ENCODE measurements around the gene PSMA3.

Gene PSMA3

DNA sequence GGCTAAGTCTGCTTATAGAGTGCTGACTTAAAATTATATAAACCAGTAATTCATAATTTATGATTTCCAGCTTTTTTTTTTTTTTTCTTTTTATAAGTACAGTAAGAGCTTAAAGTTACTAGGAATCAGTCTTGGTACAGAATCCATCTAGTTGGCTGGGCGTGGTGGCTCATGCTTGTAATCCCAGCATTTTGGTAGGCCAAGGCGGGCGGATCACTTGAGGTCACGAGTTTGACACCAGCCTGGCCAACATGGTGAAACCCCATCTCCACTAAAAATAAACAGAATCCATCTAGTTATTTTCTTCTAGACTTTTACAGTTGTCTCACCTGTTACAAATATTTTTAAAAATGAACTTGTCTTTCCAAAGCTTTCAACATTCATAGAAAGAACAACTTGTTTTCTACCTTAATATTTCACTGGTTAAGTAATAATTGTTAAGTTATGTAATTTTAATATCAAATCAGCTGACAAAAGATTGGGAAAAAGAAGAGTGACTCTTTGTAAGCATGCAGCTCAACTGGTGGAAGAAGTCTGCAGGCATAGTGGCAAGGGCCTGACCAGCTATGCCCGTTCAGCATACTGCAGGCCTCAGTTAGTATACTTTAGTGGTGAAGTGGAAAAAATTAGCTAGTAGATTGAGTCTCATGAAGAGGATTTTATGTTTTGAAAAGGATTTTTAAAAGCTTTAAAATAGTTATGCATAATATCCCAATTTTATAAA is 17.4 kb upstream of the PSMA3 start:
- Histone ChIP-seq H3K27ac (no peak overlapping the region), H3K4me3 (ENCODE audit: low read depth, low read length) (no peak overlapping the region), H3K27me3 (ENCODE audit: control insufficient read depth, insufficient read depth, low read length) (no peaks in the 10 kb centered on the region), H3K9ac (no peak overlapping the region), H3K36me3 (ENCODE audit: control insufficient read depth, insufficient read depth, low read length) (no peaks in the 10 kb centered on the region), H3K9me3 (ENCODE audit: control insufficient read depth, low read length) (no peaks in the 10 kb centered on the region), H3K4me2 (ENCODE audit: low read length) (no peak overlapping the region), H2AFZ (no peak overlapping the region), H3K4me1 (no peaks in the 10 kb centered on the region), H3K79me2 (no peaks in the 10 kb centered on the region)
- TF ChIP-seq, protein P1, sequence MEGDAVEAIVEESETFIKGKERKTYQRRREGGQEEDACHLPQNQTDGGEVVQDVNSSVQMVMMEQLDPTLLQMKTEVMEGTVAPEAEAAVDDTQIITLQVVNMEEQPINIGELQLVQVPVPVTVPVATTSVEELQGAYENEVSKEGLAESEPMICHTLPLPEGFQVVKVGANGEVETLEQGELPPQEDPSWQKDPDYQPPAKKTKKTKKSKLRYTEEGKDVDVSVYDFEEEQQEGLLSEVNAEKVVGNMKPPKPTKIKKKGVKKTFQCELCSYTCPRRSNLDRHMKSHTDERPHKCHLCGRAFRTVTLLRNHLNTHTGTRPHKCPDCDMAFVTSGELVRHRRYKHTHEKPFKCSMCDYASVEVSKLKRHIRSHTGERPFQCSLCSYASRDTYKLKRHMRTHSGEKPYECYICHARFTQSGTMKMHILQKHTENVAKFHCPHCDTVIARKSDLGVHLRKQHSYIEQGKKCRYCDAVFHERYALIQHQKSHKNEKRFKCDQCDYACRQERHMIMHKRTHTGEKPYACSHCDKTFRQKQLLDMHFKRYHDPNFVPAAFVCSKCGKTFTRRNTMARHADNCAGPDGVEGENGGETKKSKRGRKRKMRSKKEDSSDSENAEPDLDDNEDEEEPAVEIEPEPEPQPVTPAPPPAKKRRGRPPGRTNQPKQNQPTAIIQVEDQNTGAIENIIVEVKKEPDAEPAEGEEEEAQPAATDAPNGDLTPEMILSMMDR (IDR thresholded peaks at IDR 0.05): no peak

DNA sequence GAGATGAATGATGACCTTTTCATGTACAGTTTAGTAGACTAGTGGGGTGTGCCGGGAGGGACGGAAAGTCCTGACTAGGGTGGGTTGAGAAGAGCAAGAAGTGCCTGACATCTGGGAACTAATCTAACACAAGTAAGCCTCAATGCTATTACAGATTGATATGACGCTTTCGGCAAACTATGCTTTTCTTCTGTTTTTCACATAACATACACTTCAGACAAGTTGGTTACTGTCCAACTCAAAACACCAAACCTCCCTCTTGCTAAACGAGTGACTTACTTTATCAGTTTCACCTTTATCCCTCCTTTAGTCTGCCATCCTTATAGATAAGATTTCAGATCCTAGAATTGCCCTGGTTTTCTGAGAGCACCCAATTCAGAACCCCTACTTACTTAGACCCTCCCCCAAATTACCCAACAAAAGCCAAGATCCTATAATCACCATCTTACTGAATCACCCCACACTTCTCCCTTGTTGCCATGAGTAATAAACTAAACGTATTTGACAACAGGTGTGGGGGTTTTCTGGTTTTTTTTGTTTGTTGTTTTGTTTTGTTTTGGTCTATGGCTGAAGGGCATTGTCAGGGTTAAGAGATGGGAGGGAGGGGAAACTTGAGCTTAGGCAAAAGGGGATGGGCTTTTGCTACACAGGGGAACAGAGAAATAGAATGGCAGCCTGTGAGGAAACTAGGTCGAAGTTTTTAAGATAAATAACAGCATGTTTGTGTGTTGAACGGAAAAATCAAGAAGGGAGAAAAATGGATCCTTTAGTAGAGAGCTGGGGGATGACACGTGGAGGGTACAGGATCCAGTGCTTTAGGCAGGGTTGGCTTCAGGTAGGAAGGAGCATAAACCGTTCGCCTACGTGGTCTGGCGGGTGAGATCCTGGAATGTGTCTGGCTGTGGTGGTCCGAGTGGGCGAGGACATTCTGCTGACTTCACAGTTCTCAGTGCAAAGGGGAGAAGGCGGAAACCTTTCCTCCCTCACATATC is 6.1 kb upstream of the PSMA3 start:
- Histone ChIP-seq H2AFZ (peak overlapping the region; percentile 81), H3K9me3 (ENCODE audit: control insufficient read depth, low read length) (no peaks in the 10 kb centered on the region), H3K4me2 (ENCODE audit: low read length) (peak overlapping the region; percentile 83), H3K36me3 (ENCODE audit: control insufficient read depth, insufficient read depth, low read length) (no peaks in the 10 kb centered on the region), H3K79me2 (no peaks in the 10 kb centered on the region), H3K4me1 (peaks cover 6% of the 10 kb centered on the region), H3K27me3 (ENCODE audit: control insufficient read depth, insufficient read depth, low read length) (no peaks in the 10 kb centered on the region), H3K9ac (no peak overlapping the region), H3K4me3 (ENCODE audit: low read depth, low read length) (peak overlapping the region; percentile 93), H3K27ac (peak overlapping the region; percentile 72)
- TF ChIP-seq, protein P1 (IDR thresholded peaks at IDR 0.05): no peak

DNA sequence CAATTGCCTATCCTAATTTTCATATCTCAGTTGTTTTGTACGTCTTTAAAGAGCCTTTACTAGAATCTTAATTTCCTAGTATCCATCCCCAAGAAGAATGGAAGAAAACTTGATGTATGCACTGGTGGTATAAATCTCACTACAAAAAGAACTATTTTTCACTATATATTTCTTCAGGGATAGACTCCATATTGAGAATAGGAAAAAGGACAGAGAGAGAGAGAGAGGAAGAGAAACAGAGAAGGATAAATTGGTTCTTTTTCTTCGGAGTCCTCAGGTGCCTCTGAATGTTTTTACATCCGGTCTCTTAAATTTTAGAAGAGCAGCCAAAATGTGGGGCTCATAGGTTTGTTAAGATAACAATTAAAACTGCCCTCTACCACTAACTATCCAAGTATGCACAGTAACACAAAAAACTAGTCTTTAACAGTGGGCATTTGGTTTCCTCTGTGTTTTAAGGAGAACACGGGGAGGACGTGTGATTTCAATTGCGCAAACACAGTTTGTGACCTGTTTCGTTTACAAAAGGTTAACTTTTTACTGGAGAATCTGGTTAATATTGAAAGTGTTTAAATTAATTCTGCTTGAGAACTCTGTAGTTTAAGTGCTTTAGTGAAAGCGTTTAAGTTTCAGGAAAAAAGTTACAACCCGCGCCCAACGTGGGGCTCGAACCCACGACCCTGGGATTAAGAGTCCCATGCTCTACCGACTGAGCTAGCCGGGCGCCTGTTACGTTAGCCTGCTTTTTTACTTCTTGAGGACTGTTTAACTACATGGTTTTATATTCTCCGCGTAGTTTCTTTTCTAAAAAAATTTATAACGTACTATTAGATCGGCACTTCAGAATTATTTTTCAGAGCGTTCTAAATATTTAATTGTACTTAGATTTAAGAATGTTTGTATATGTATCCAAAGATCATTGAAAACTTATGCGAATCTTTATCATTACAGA is 5.1 kb upstream of the PSMA3 start:
- no peaks in the 10 kb centered on the region for H3K79me2 ChIP-seq
- H3K9ac ChIP-seq: no peak overlapping the region
- no peaks in the 10 kb centered on the region for H3K36me3 ChIP-seq (ENCODE audit: control insufficient read depth, insufficient read depth, low read length)
- H2AFZ ChIP-seq: peak overlapping the region; percentile 81
- H3K4me3 ChIP-seq (ENCODE audit: low read depth, low read length): peak overlapping the region; percentile 93
- TF ChIP-seq, protein P1 (IDR thresholded peaks at IDR 0.05): peak; percentile 7
- peaks cover 6% of the 10 kb centered on the region for H3K4me1 ChIP-seq
- no peaks in the 10 kb centered on the region for H3K9me3 ChIP-seq (ENCODE audit: control insufficient read depth, low read length)
- peak overlapping the region; percentile 83 for H3K4me2 ChIP-seq (ENCODE audit: low read length)
- peak overlapping the region; percentile 72 for H3K27ac ChIP-seq
- H3K27me3 ChIP-seq (ENCODE audit: control insufficient read depth, insufficient read depth, low read length): no peaks in the 10 kb centered on the region

DNA sequence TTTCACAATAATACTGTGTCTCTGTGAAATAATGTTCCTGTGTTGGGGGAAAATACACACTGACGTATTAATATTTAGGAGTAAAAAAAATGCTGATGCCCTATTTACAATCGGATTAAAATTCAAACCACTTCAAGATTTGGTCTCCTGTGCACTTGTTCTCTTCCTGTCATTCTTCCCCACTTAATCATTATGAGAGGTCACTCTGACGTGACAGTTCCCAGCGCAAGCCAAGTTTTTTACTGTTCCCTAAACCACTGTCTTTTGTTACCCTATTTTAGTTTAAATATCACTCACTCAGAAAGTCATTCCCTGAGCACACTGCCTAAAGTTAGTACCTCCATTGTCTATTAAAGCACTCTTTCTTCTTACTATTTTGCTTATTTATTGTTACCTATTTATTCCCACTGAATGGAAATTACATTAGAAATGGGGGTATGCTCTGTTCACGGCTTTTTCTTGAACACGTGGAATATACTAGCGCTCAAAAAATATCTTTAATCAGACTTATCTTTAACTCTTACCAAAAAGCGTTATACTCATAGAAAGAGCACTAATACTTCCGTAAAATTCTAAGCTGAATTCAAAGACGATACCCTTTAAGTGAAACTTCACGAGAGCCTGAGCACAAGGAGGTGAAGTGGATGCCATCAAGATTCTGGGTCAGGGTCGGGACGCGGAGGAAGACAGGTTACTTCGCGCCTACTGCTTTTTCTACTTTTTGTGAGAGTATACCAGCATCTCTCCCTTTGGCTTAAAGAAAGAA is 670 bp upstream of the PSMA3 start:
- Histone ChIP-seq H3K4me3 (ENCODE audit: low read depth, low read length) (peak overlapping the region; percentile 99), H3K4me2 (ENCODE audit: low read length) (peak overlapping the region; percentile 66), H3K27ac (peak overlapping the region; percentile 73), H3K9me3 (ENCODE audit: control insufficient read depth, low read length) (no peaks in the 10 kb centered on the region), H3K27me3 (ENCODE audit: control insufficient read depth, insufficient read depth, low read length) (no peaks in the 10 kb centered on the region), H2AFZ (peak overlapping the region; percentile 85), H3K9ac (peak overlapping the region; percentile 70), H3K4me1 (no peaks in the 10 kb centered on the region), H3K36me3 (ENCODE audit: control insufficient read depth, insufficient read depth, low read length) (no peaks in the 10 kb centered on the region), H3K79me2 (peaks cover 27% of the 10 kb centered on the region)
- TF ChIP-seq, protein P1 (IDR thresholded peaks at IDR 0.05): no peak
